GM12878 (cell line): ENCODE data around the gene CEP89. TPM values are rescaled to one million over a fixed set of nuclear protein-coding genes. Genes with fewer than 3 reads are reported as not detected.

Source experiments
- ATAC-seq: fragments of 200-7000 bp; cut with Tn5 transposase; 3 replicates; pipeline ENCODE4 v1.9.1; 2020; ENCODE audit warnings: mild to moderate bottlenecking, moderate library complexity
- BruUV-seq: library from RNA; stranded (reverse); fragments of 400-500 nt; replicated peaks from 2 replicates; lab custom pipeline; 2021; lab: Mats Ljungman, UMichigan
- CTCF ChIA-PET: fragments of 300-600 bp; sonication (Branson Sonifier 250); formaldehyde crosslinking; extraction: SDS; loops from one replicate; lab custom pipeline; 2021; ENCODE audit warnings: inconsistent platforms; lab: Yijun Ruan, JAX
- POLR2A ChIA-PET: fragments of 350-600 bp; formaldehyde crosslinking; extraction: SDS; loops from one replicate; lab custom pipeline; 2021; ENCODE audit warnings: inconsistent platforms; lab: Charles Lee
- RAD21 ChIA-PET: fragments of 300-600 bp; sonication (Branson Sonifier 250); formaldehyde crosslinking; loops from one replicate; lab custom pipeline; 2023; ENCODE audit warnings: antibody characterized with exemption; ENCODE audit not compliant: unreplicated experiment; lab: Charles Lee
- SMC1A ChIA-PET: fragments of 300-600 bp; sonication (Branson Sonifier 250); formaldehyde crosslinking; loops from one replicate; lab custom pipeline; 2023; ENCODE audit not compliant: unreplicated experiment, uncharacterized antibody; lab: Charles Lee
- DNase-seq: peaks from one replicate; pipeline ENCODE4 v3.0.0-alpha.2; 2011; ENCODE audit warnings: low read depth, low spot score
- FAIRE-seq: peaks from 3 replicates; lab custom pipeline; 2011; peaks lifted over from hg19 to GRCh38; lab: Jason Lieb, UNC
- H2AFZ ChIP-seq: 2 replicates; pipeline ENCODE4 v1.6.0; 2011; ENCODE audit warnings: low read depth, low read length, control low read depth; ENCODE audit not compliant: control insufficient read depth
- H3K27ac ChIP-seq: 2 replicates; pipeline ENCODE4 v1.5.1; 2011; ENCODE audit warnings: control low read depth; ENCODE audit not compliant: control insufficient read depth, insufficient read depth
- H3K27me3 ChIP-seq, 2 experiments: replicated peaks in 1 of 2; 2 replicates each; pipeline versions ENCODE4 v1.6.0 to v1.6.1; 2011; ENCODE audit warnings: low read length in 1 of 2; ENCODE audit not compliant: control insufficient read depth in 2 of 2, insufficient read depth in 2 of 2
- H3K36me3 ChIP-seq, 2 experiments: 2 replicates each; pipeline ENCODE4 v1.5.1; 2011; ENCODE audit warnings: low read length in 1 of 2; ENCODE audit not compliant: control insufficient read depth in 2 of 2, insufficient read depth in 2 of 2
- H3K4me1 ChIP-seq: 2 replicates; pipeline ENCODE4 v1.6.1; 2011; ENCODE audit warnings: mild to moderate bottlenecking, low read length, moderate library complexity, mixed read lengths; ENCODE audit not compliant: control insufficient read depth, insufficient read depth
- H3K4me2 ChIP-seq: 2 replicates; pipeline ENCODE4 v1.6.0; 2011; ENCODE audit warnings: control low read depth; ENCODE audit not compliant: control insufficient read depth, insufficient read depth
- H3K4me3 ChIP-seq: fragments of 200-600 bp; sonication (generic); 2 replicates; pipeline ENCODE4 v1.5.1; 2016
- H3K79me2 ChIP-seq: 2 replicates; pipeline ENCODE4 v1.6.0; 2011; ENCODE audit warnings: low read length; ENCODE audit not compliant: control insufficient read depth, insufficient read depth
- H3K9ac ChIP-seq: 2 replicates; pipeline ENCODE4 v1.8.0; 2011; ENCODE audit warnings: low read length, control low read depth, mixed read lengths; ENCODE audit not compliant: control insufficient read depth, insufficient read depth
- H3K9me3 ChIP-seq: replicated peaks from 3 replicates; pipeline ENCODE4 v1.5.1; 2011; ENCODE audit warnings: mild to moderate bottlenecking, low read length; ENCODE audit not compliant: control insufficient read depth, insufficient read depth
- H4K20me1 ChIP-seq: 2 replicates; pipeline ENCODE4 v1.6.0; 2011; ENCODE audit not compliant: control insufficient read depth, insufficient read depth
- E2F4 ChIP-seq: IDR thresholded peaks from 2 replicates; pipeline ENCODE4 v1.6.1; 2012; ENCODE audit warnings: low read depth, low read length, improper control_type of control experiment
- GATAD2B ChIP-seq: fragments of 450-650 bp; conservative IDR thresholded peaks from 2 replicates; pipeline ENCODE4 v1.6.1; 2017; ENCODE audit warnings: low read depth, mild to moderate bottlenecking, moderate library complexity
- IRF4 ChIP-seq: IDR thresholded peaks from 2 replicates; pipeline ENCODE4 v1.6.1; 2011; ENCODE audit warnings: low read depth, low read length
- MEF2B ChIP-seq: fragments of 450-650 bp; IDR thresholded peaks from 2 replicates; pipeline ENCODE4 v1.6.1; 2018; ENCODE audit warnings: mild to moderate bottlenecking, moderate library complexity; ENCODE audit not compliant: partially characterized antibody, poor library complexity, severe bottlenecking
- NR2C1 ChIP-seq: fragments of 450-650 bp; IDR thresholded peaks from 2 replicates; pipeline ENCODE4 v1.6.1; 2017; ENCODE audit warnings: antibody characterized with exemption, mild to moderate bottlenecking, moderate library complexity
- PAX8 ChIP-seq: fragments of 450-650 bp; IDR thresholded peaks from 2 replicates; pipeline ENCODE4 v1.6.1; 2017; ENCODE audit warnings: mild to moderate bottlenecking, moderate library complexity
- PBX3 ChIP-seq: IDR thresholded peaks from 2 replicates; pipeline ENCODE4 v1.6.1; 2011; ENCODE audit warnings: mild to moderate bottlenecking, low read depth, low read length, moderate library complexity; ENCODE audit not compliant: insufficient replicate concordance
- POLR2AphosphoS5 ChIP-seq: IDR thresholded peaks from 2 replicates; pipeline ENCODE4 v1.6.1; 2011; ENCODE audit warnings: mild to moderate bottlenecking, low read length, inconsistent platforms
- POU2F2 ChIP-seq: IDR thresholded peaks from 3 replicates; pipeline ENCODE4 v1.6.1; 2011; ENCODE audit warnings: low read depth, mild to moderate bottlenecking, low read length, borderline replicate concordance
- RELA ChIP-seq: fragments of 450-650 bp; IDR thresholded peaks from 2 replicates; pipeline ENCODE4 v1.8.0; 2014; ENCODE audit warnings: borderline replicate concordance; ENCODE audit not compliant: partially characterized antibody
- RFX5 ChIP-seq: IDR thresholded peaks from 2 replicates; pipeline ENCODE4 v1.6.1; 2011; ENCODE audit warnings: low read depth, low read length, improper control_type of control experiment
- SIX5 ChIP-seq: IDR thresholded peaks from 2 replicates; pipeline ENCODE4 v1.6.1; 2011; ENCODE audit warnings: mild to moderate bottlenecking, low read depth, low read length, moderate library complexity; ENCODE audit not compliant: severe bottlenecking
- SMAD1 ChIP-seq: fragments of 450-650 bp; IDR thresholded peaks from 2 replicates; pipeline ENCODE4 v1.6.1; 2018; ENCODE audit warnings: mild to moderate bottlenecking, low read depth; ENCODE audit not compliant: partially characterized antibody
- ZBTB40 ChIP-seq: fragments of 450-650 bp; IDR thresholded peaks from 2 replicates; pipeline ENCODE4 v1.6.1; 2016; ENCODE audit warnings: mild to moderate bottlenecking, moderate library complexity, borderline replicate concordance
- WGBS: methylation state at CpG from one replicate; pipeline ENCODE4 v1.1.6; 2016; ENCODE audit warnings: low lambda C conversion rate; ENCODE audit not compliant: insufficient replicate concordance, insufficient coverage; ENCODE audit errors: missing lambda C conversion rate; 5-methylcytosine and 5-hydroxymethylcytosine counted together
- in situ Hi-C: fragments of 300-500 bp; cut with MboI; formaldehyde crosslinking; loops from 9 replicates; pipeline ENCODE4 v1.14.3; 2018; ENCODE audit warnings: mixed read lengths
- intact Hi-C: fragments of 100-400 bp; cut with micrococcal nuclease; formaldehyde crosslinking; loops from one replicate; pipeline ENCODE4 v1.14.2; 2022; ENCODE audit not compliant: unreplicated experiment
- polyA plus RNA-seq, 11 experiments: library from polyadenylated mRNA; depleted of rRNA in 4 of 11; unstranded in 6 of 11; stranded (reverse) in 5 of 11; fragments of >200 nt; fragmentation: Nextera tagmentation in 4 of 11; fragmentation: Illumina TruSeq in 1 of 11; extraction: Ambion mirVana in 4 of 11; extraction: Trizol in 1 of 11; gene quantifications; 1 replicate in 1 of 11; 2 replicates in 10 of 11; pipeline versions ENCODE4 v1.2.1 to v1.2.3, GENCODE V29; 2011 to 2016; ENCODE audit warnings: inconsistent platforms in 2 of 11, missing spikeins in 2 of 11, low read depth in 1 of 11
- total RNA-seq, 4 experiments: library from RNA; depleted of rRNA in 3 of 4; stranded (reverse); fragments of >200 nt in 3 of 4; fragmentation: Illumina TruSeq in 1 of 4; extraction: Trizol in 1 of 4; gene quantifications; 2 replicates each; pipeline versions ENCODE4 v1.2.1 to v1.2.3, GENCODE V29; 2013 to 2021
- TF ChIP-seq, protein P1 (sequence below): fragments of 450-650 bp; IDR thresholded peaks from 2 replicates; pipeline ENCODE4 v1.6.1; 2018; ENCODE audit warnings: mild to moderate bottlenecking, low read depth, moderate library complexity; ENCODE audit not compliant: partially characterized antibody

Gene CEP89
- total and polyA plus RNA-seq, 10 of the 15 experiments (the other 5 are each of a cell fraction or from before 2014, with no cell fraction given), result 6.0 to 19.3 (median 10.2) TPM

DNA sequence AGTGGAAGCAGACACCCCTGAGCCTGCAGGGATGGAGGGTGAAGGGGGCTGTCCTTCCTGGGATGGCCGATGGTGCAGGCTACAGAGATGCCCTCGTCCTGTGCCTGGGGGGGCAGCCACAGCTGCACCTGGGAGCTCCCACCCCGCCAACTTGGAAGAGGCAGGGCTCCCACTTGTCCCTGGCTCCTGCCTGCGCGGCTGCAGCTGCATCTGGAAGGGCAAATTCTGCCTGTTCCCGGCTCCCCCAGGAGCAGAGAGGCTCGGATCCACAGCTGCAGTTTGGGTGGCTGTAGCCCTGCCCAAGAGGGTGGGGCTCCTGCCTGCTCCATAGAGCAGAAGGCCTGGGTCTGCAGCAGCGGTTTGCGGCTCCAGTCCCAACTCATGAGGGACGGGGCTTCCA lies 2.2 kb downstream of the CEP89 start (continued):
- TF ChIP-seq ZBTB40, result no peak
- no peak for TF ChIP-seq RELA
- no peak for TF ChIP-seq POLR2AphosphoS5
- TF ChIP-seq RFX5, result no peak
- no peak for TF ChIP-seq MEF2B
- no peak for TF ChIP-seq PBX3

- intact Hi-C loops, result no loop called here
- Histone ChIP-seq H3K36me3 (no peaks in the 10 kb centered on the region), H3K4me3 (no peak overlapping the region), H3K79me2 (peaks cover 8% of the 10 kb centered on the region), H3K9me3 (no peaks in the 10 kb centered on the region), H3K27ac (no peak overlapping the region), H4K20me1 (no peaks in the 10 kb centered on the region), H3K4me1 (0 out of 2 replicates have a peak, but pooled peaks cover 3% of the 10 kb centered on the region), H3K27me3 (no peaks in the 10 kb centered on the region), H3K4me2 (no peak overlapping the region), H3K9ac (no peak overlapping the region), H2AFZ (no peak overlapping the region)
- SMC1A ChIA-PET, result no interaction called here
- WGBS, result 89% methylated on average over 9 of the region's 9 CpGs
- BruUV-seq, result no TSS peak
- POLR2A ChIA-PET, result no interaction called here
- no peak for ATAC-seq
- no peak for FAIRE-seq
- DNase-seq, result no peak
- in situ Hi-C loops, result no loop called here
- RAD21 ChIA-PET, result no interaction called here
- CTCF ChIA-PET, result interaction anchor here (2.4 kb wide), 1 partner anchor 9 kb away, joined by 5 read pairs; no protein-coding TSS in a partner anchor
- no peak for TF ChIP-seq SMAD1
- TF ChIP-seq, protein P1, sequence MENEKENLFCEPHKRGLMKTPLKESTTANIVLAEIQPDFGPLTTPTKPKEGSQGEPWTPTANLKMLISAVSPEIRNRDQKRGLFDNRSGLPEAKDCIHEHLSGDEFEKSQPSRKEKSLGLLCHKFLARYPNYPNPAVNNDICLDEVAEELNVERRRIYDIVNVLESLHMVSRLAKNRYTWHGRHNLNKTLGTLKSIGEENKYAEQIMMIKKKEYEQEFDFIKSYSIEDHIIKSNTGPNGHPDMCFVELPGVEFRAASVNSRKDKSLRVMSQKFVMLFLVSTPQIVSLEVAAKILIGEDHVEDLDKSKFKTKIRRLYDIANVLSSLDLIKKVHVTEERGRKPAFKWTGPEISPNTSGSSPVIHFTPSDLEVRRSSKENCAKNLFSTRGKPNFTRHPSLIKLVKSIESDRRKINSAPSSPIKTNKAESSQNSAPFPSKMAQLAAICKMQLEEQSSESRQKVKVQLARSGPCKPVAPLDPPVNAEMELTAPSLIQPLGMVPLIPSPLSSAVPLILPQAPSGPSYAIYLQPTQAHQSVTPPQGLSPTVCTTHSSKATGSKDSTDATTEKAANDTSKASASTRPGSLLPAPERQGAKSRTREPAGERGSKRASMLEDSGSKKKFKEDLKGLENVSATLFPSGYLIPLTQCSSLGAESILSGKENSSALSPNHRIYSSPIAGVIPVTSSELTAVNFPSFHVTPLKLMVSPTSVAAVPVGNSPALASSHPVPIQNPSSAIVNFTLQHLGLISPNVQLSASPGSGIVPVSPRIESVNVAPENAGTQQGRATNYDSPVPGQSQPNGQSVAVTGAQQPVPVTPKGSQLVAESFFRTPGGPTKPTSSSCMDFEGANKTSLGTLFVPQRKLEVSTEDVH, result no peak
- TF ChIP-seq SIX5, result no peak
- no peak for TF ChIP-seq PAX8
- no peak for TF ChIP-seq GATAD2B
- no peak for TF ChIP-seq E2F4
- no peak for TF ChIP-seq NR2C1
- no peak for TF ChIP-seq POU2F2
- no peak for TF ChIP-seq IRF4
Measured at GRCh38 chr19:32966750-32967149, 5.0 kb downstream of the CEP89 start.
